Naive B cell (primary cell): ENCODE measurements around the gene SPNS2. TPM values are rescaled to one million over a fixed set of nuclear protein-coding genes. Genes with fewer than 3 reads are reported as not detected.

ENCODE experiments used
- ATAC-seq, 2 donors: fragments of 150-1000 bp; cut with Tn5 transposase; 2 replicates each; pipeline ENCODE4 v1.10.0; 2021; ENCODE audit warnings: low read depth in 2 of 2, mild to moderate bottlenecking in 2 of 2, moderate library complexity in 2 of 2
- DNase-seq: peaks from one replicate; pipeline ENCODE4 v3.0.0; 2022
- H3K27ac Mint-ChIP-seq, 6 donors: one replicate each; pipeline ENCODE4 v1.8.0; 2020 to 2022; ENCODE audit warnings: mild to moderate bottlenecking in 6 of 6, mixed read lengths in 6 of 6, moderate library complexity in 5 of 6, inconsistent platforms in 2 of 6
- H3K27me3 Mint-ChIP-seq, 3 donors: one replicate each; pipeline ENCODE4 v1.8.0; 2021 to 2022; ENCODE audit warnings: mixed read lengths in 3 of 3, mild to moderate bottlenecking in 1 of 3
- H3K36me3 Mint-ChIP-seq, 2 donors: one replicate each; pipeline ENCODE4 v1.8.0; 2020 to 2022; ENCODE audit warnings: mixed read lengths in 2 of 2, inconsistent platforms in 1 of 2, mild to moderate bottlenecking in 1 of 2
- H3K4me1 Mint-ChIP-seq, 3 donors: one replicate each; pipeline ENCODE4 v1.8.0; 2020 to 2022; ENCODE audit warnings: mixed read lengths in 3 of 3, inconsistent platforms in 1 of 3, mild to moderate bottlenecking in 1 of 3, moderate library complexity in 1 of 3
- H3K4me3 Mint-ChIP-seq, 8 donors: one replicate each; pipeline ENCODE4 v1.8.0; 2020 to 2022; ENCODE audit warnings: mild to moderate bottlenecking in 8 of 8, mixed read lengths in 8 of 8, moderate library complexity in 8 of 8, inconsistent platforms in 2 of 8
- H3K9me3 Mint-ChIP-seq, 7 donors: one replicate each; pipeline ENCODE4 v1.8.0; 2020 to 2022; ENCODE audit warnings: mixed read lengths in 7 of 7, mild to moderate bottlenecking in 5 of 7, inconsistent platforms in 2 of 7, moderate library complexity in 1 of 7
- polyA plus RNA-seq, 6 donors: library from polyadenylated mRNA; unstranded; fragments of 300-500 nt; fragmentation: Illumina TruSeq; gene quantifications; one replicate each; pipeline ENCODE4 v1.2.3, GENCODE V29; 2021; ENCODE audit warnings: low read depth in 6 of 6

SPNS2 gene
- polyA plus RNA-seq, 6 donors from 2014 or later = 0.23 TPM; not detected in 5

DNA sequence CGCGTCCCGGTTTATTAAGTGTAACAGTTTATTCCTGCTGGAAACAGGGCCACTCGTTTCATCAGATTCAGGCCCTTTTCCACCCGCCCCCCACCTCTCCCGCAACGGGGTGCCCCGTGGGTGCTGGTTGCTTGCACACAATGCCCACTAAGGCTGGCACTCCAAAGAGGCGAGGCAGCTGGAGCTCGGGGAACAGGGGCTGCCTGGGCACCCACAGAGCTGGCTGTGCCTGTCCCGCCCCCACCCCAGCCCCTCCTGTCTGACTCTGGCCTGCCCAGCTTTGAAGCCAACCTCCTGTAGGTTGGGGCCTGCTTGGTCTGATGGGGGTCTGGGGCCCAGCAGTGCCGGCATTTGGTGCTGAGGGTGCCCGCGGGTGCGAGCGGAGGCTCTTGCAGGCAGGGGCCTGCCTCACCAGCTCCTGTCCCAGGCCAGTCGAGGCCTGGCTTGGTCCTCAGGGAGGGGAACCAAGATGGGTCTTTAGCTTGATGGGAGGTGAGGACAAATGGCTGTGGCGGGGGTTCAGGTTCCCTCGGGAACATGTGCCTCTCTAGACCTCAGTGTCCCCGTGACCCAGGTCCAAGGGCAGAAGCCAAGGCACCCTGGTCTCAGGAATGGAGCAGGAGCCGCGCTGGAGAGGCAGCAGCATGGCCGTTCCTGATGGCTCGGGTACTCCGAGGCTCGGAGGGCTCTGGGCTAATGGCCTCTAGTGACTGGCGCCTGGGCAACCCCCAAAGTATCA is 36.4 kb downstream of the SPNS2 start:
- no peak overlapping the region for H3K4me3 Mint-ChIP-seq
- ATAC-seq (no peak), DNase-seq (no peak)
- H3K9me3 Mint-ChIP-seq = no peaks in the 10 kb centered on the region
- H3K27me3 Mint-ChIP-seq = peaks cover 5 to 35% (median 16%) of the 10 kb centered on the region in 3 donors
- peak overlapping the region in 2 of 6 donors; percentile 18 to 51 for H3K27ac Mint-ChIP-seq
- H3K4me1 Mint-ChIP-seq = peaks cover 0 to 6% (median 2%) of the 10 kb centered on the region in 3 donors
- H3K36me3 Mint-ChIP-seq = peaks cover 0 to 7% of the 10 kb centered on the region in 2 donors

GRCh38 chr17:4535667-4536258 is 37.1 kb downstream of the SPNS2 start:
- peaks cover 0 to 8% of the 10 kb centered on the region in 2 donors for H3K36me3 Mint-ChIP-seq
- H3K27ac Mint-ChIP-seq = peak overlapping the region in 1 of 6 donors; percentile 51
- H3K4me3 Mint-ChIP-seq = no peak overlapping the region
- H3K27me3 Mint-ChIP-seq = peaks cover 5 to 29% (median 16%) of the 10 kb centered on the region in 3 donors
- peaks cover 0 to 6% (median 2%) of the 10 kb centered on the region in 3 donors for H3K4me1 Mint-ChIP-seq
- ATAC-seq (no peak), DNase-seq (no peak)
- no peaks in the 10 kb centered on the region for H3K9me3 Mint-ChIP-seq

DNA sequence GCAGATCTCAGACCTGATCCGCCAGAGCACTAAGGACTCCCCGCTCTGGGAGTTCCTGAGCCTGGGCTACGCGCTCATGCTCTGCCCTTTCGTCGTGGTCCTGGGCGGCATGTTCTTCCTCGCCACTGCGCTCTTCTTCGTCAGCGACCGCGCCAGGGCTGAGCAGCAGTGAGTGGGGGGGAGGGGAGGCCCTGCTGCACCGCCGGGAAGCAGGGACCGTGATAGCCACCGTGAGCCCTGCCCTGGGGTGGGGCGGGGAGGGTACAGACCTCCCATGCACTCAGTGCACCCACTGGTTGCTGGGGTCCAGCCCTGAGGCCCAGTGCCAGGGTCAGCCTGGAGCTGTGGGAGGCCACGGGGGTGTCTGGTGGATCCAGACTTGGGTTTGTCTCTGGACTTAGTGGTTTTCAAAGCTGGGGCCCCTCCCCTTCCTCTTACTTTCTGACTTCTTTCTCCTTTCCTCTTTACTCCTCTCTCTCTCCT is 37.6 kb downstream of the SPNS2 start:
- no peaks in the 10 kb centered on the region for H3K9me3 Mint-ChIP-seq
- ATAC-seq (no peak), DNase-seq (no peak)
- peak overlapping the region in 2 of 6 donors; percentile 38 to 73 for H3K27ac Mint-ChIP-seq
- H3K27me3 Mint-ChIP-seq = peaks cover 5 to 25% (median 16%) of the 10 kb centered on the region in 3 donors
- H3K36me3 Mint-ChIP-seq = peaks cover 0 to 8% of the 10 kb centered on the region in 2 donors
- H3K4me3 Mint-ChIP-seq = no peak overlapping the region
- peaks cover 0 to 6% (median 2%) of the 10 kb centered on the region in 3 donors for H3K4me1 Mint-ChIP-seq

- H3K9me3 Mint-ChIP-seq = no peaks in the 10 kb centered on the region
- peaks cover 4 to 22% (median 12%) of the 10 kb centered on the region in 3 donors for H3K27me3 Mint-ChIP-seq
- no peak for DNase-seq
- no peak overlapping the region for H3K4me3 Mint-ChIP-seq
- no peak for ATAC-seq
- H3K27ac Mint-ChIP-seq = peak overlapping the region in 3 of 6 donors; percentile 29 to 75 (median 47)
- peaks cover 0 to 8% of the 10 kb centered on the region in 2 donors for H3K36me3 Mint-ChIP-seq
- peaks cover 0 to 6% (median 2%) of the 10 kb centered on the region in 3 donors for H3K4me1 Mint-ChIP-seq
Observed at GRCh38 chr17:4536742-4537411, 38.2 kb downstream of the SPNS2 start.

DNA sequence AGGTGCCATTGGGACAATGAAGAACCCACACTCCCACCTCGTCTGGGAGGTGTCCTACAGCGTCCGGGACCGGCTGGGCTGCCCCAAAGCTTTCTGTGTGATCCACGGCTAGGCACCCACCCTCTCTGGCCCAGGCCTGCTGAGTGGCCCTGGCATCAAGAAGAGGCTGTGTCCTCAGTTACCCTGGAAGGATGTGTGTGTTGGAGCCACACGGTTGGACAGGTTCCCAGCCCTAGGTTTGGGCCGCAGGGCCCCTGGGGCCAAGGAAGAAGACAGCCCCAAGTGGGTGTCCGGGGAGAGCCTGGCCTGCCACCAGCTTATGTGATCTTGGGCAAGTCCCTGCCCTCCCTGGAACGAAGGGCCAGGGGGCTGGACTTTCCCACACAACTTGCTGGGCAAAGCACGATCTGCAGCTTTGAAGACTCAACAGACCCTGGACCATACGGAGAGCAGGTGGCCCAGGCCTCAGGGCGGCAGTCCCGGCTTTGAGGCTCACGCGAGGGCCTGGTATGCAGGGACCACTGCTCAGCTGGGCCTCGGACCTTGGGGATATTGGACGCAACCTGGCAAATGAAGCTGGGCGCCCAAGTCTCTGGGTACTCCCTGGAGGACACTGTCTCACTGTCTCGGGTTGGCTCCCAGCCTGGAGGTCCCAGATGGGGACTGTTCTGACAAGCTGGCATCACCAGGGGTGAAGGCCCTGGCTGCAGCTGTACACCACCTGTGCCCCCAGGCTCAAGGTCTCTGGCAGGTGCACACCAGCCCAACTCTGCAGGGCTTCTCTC is 39.0 kb downstream of the SPNS2 start:
- DNase-seq (no peak), ATAC-seq (no peak)
- Mint-ChIP-seq H3K36me3 (peaks cover 0 to 8% of the 10 kb centered on the region in 2 donors), H3K27me3 (peaks cover 0 to 17% (median 7%) of the 10 kb centered on the region in 3 donors), H3K9me3 (no peaks in the 10 kb centered on the region), H3K4me1 (peaks cover 0 to 6% (median 2%) of the 10 kb centered on the region in 3 donors), H3K4me3 (no peak overlapping the region), H3K27ac (peak overlapping the region in 1 of 6 donors; percentile 29)

DNA sequence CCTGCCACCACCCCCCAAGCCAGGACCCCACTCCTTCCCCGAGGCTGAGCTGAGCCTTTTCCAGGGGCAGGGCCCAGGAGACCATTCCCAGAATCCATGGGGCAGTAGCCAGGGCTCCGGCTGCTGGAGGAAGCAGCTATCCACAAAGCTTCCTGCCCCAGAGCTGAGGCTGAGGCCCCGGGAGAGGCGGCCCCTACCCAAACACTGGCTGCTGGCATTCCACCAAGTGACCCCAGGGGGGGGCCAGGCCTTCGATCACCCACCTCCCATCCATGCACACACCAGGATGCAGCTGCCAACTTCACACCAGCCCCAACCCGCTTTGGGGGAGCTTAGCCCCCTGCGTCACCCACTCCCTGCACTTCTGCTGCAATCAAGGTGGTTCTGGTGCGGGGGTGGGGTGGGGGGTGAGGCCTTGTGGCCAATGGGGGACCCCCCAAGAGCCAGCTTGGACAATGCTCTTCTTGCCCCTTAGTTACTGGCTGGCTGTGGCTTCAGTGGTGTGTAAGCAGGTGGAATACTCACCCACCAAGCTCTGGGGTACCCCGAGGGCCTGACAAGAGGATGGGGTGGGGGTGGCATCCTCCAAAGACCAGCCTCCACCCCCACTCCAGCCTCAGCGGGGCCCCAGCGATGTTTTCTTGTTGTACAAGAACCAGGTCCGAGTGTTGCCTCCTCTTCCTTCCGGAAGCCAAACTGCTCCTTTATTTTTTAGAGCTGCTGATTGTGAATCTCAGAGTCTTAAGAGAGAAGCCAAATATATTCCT is 39.7 kb downstream of the SPNS2 start:
- peaks cover 0 to 6% (median 2%) of the 10 kb centered on the region in 3 donors for H3K4me1 Mint-ChIP-seq
- DNase-seq (no peak), ATAC-seq (no peak)
- H3K9me3 Mint-ChIP-seq = no peaks in the 10 kb centered on the region
- H3K27ac Mint-ChIP-seq = no peak overlapping the region
- H3K27me3 Mint-ChIP-seq = peaks cover 0 to 10% (median 7%) of the 10 kb centered on the region in 3 donors
- no peak overlapping the region for H3K4me3 Mint-ChIP-seq
- peaks cover 0 to 8% of the 10 kb centered on the region in 2 donors for H3K36me3 Mint-ChIP-seq

DNA sequence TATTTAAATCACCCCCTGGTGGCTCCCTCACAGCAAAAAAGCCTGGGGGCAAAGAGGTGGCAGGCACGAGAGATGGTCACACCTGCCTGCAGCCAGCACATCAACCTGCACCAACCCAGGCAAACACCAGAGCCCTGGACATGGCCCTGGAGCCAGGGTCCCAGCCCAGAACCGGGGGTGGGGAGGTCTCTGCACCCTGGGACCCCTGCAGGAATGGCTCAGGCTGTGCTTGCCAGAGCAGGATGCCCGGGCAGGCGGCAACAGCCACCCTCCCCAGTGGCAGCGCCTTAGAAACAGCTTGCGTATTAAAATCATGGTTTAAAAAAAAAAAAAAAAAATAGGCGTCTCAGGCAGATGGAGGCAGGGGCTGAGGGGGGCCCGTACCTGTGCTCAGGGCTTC is 40.3 kb downstream of the SPNS2 start:
- Mint-ChIP-seq H3K36me3 (peaks cover 0 to 8% of the 10 kb centered on the region in 2 donors), H3K4me1 (peaks cover 0 to 5% (median 2%) of the 10 kb centered on the region in 3 donors), H3K27me3 (peaks cover 0 to 5% (median 4%) of the 10 kb centered on the region in 3 donors), H3K9me3 (no peaks in the 10 kb centered on the region), H3K27ac (no peak overlapping the region), H3K4me3 (no peak overlapping the region)
- no peak for DNase-seq
- no peak for ATAC-seq

GRCh38 chr17:4539576-4540223 is 41.0 kb downstream of the SPNS2 start:
- Mint-ChIP-seq H3K27ac (peak overlapping the region in 3 of 6 donors; percentile 61 to 94 (median 65)), H3K27me3 (no peaks in the 10 kb centered on the region), H3K36me3 (peaks cover 0 to 8% of the 10 kb centered on the region in 2 donors), H3K9me3 (no peaks in the 10 kb centered on the region), H3K4me3 (no peak overlapping the region), H3K4me1 (peaks cover 0 to 2% (median 0%) of the 10 kb centered on the region in 3 donors)
- ATAC-seq (no peak), DNase-seq (no peak)

DNA sequence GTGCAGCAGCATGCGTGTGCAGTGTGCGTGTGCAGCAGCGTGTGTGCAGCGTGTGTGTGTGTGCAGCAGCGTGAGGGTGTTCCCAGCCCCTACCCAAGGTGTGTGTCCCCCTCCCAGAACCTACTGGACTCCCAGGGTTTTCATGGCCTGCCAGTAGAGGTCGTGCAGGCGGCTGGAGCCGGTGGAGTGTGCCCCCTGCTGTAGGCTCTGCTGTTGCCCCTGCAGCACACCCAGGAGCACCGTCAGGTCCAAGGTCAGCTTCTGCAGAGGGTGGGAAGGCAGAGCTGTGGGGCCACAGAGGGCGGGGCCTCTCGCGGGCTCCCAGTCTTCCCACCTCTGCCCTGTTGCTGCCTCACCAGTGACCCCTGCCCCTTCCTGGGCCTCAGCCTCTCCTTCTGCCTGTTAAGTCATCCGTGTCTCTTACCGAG is 41.6 kb downstream of the SPNS2 start:
- DNase-seq = no peak
- peaks cover 0 to 2% (median 0%) of the 10 kb centered on the region in 3 donors for H3K4me1 Mint-ChIP-seq
- ATAC-seq = no peak
- H3K36me3 Mint-ChIP-seq = peaks cover 0 to 8% of the 10 kb centered on the region in 2 donors
- no peaks in the 10 kb centered on the region for H3K9me3 Mint-ChIP-seq
- no peaks in the 10 kb centered on the region for H3K27me3 Mint-ChIP-seq
- H3K4me3 Mint-ChIP-seq = no peak overlapping the region
- H3K27ac Mint-ChIP-seq = peak overlapping the region in 1 of 6 donors; percentile 65

DNA sequence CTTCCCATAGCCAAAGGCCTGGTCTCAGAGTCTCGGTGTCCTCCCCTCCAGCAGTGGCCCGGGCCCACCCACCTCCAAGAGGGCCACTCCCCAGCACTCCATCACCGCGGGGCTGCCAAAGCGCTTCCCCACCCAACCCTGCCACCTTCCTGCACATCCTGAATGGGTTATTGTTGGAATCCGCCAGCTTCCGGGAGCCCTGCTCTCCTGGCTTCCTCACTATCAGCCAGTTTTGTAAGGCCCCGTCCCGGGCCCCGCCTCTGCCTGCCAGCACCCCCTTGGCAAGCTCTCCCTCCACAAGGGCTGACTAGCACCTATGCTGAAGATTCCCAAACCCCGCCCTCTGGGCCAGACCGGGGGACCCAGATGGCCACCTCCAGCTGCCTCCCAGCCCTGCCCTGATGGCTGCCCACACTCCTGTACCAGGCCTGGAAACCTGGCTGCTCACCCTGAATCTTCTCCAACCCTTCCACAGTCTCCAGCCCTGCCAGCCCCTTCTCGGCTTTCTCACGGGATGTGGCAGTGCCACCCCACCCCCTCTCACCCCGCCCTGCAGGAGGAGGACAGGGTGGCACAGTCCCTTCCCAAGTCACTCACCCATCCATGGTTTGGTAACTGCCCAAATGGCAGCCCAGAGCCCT is 42.1 kb downstream of the SPNS2 start:
- Mint-ChIP-seq H3K27ac (peak overlapping the region in 1 of 6 donors; percentile 62), H3K4me3 (no peak overlapping the region), H3K36me3 (peaks cover 0 to 8% of the 10 kb centered on the region in 2 donors), H3K9me3 (no peaks in the 10 kb centered on the region), H3K27me3 (no peaks in the 10 kb centered on the region), H3K4me1 (no peaks in the 10 kb centered on the region)
- no peak for DNase-seq
- no peak for ATAC-seq

GRCh38 chr17:4541328-4542002 is 42.8 kb downstream of the SPNS2 start:
- Mint-ChIP-seq H3K4me3 (no peak overlapping the region), H3K36me3 (peaks cover 0 to 8% of the 10 kb centered on the region in 2 donors), H3K27me3 (no peaks in the 10 kb centered on the region), H3K27ac (peak overlapping the region in 1 of 6 donors; percentile 69), H3K4me1 (no peaks in the 10 kb centered on the region), H3K9me3 (no peaks in the 10 kb centered on the region)
- no peak for ATAC-seq
- no peak for DNase-seq
